Measurements from ENCODE around the gene LDLRAD4.
"Not testable (repeated sequence)": the region's sequence is repeated elsewhere in the genome, so short reads cannot be mapped to it uniquely, and the experiment has no call there.

The LDLRAD4 gene

DNA sequence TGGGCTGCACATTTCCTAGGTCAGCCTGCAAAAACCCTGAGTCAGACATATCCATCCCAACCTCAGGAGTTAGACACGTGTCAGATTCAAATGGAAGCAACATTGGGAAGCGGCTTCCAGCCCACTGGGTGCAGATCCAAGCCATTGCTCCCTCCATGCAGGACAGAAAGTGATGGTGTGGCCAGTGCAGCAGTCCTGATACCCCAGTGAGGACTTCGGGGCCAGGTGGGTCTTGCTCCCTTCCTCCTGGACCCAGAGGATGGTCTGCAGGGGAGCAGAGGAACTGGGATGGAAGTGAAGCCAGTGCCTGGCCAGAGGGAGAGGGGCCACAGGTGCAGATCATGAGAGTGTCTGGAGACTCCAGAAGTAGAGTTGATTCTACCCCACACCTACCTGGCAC is 255.8 kb downstream of the LDLRAD4 start:
- ATAC-seq = no peak
- TF ChIP-seq BACH2 (CRISPR knock-in tag; IDR thresholded peaks at IDR 0.05; ENCODE audit: borderline replicate concordance) (no peak), TCF4 (CRISPR knock-in tag; IDR thresholded peaks at IDR 0.05; ENCODE audit: borderline replicate concordance) (no peak), CSDC2 (CRISPR knock-in tag; IDR thresholded peaks at IDR 0.05) (no peak), ZNF565 (CRISPR knock-in tag; conservative IDR thresholded peaks at IDR 0.05; ENCODE audit: low read depth) (no peak), ARNTL (CRISPR knock-in tag; IDR thresholded peaks at IDR 0.05; ENCODE audit: borderline replicate concordance, low read depth) (no peak), TOX (CRISPR knock-in tag; IDR thresholded peaks at IDR 0.05; ENCODE audit: borderline replicate concordance) (no peak), ZNF70 (CRISPR knock-in tag; IDR thresholded peaks at IDR 0.05) (no peak), GLIS3 (CRISPR knock-in tag; IDR thresholded peaks at IDR 0.05) (no peak), RARB (CRISPR knock-in tag; IDR thresholded peaks at IDR 0.05) (no peak), ZC3H10 (CRISPR knock-in tag; IDR thresholded peaks at IDR 0.05) (no peak), ESRRG (CRISPR knock-in tag; IDR thresholded peaks at IDR 0.05) (no peak), ZNF8 (CRISPR knock-in tag; IDR thresholded peaks at IDR 0.05) (no peak)
- TF ChIP-seq, protein P1, sequence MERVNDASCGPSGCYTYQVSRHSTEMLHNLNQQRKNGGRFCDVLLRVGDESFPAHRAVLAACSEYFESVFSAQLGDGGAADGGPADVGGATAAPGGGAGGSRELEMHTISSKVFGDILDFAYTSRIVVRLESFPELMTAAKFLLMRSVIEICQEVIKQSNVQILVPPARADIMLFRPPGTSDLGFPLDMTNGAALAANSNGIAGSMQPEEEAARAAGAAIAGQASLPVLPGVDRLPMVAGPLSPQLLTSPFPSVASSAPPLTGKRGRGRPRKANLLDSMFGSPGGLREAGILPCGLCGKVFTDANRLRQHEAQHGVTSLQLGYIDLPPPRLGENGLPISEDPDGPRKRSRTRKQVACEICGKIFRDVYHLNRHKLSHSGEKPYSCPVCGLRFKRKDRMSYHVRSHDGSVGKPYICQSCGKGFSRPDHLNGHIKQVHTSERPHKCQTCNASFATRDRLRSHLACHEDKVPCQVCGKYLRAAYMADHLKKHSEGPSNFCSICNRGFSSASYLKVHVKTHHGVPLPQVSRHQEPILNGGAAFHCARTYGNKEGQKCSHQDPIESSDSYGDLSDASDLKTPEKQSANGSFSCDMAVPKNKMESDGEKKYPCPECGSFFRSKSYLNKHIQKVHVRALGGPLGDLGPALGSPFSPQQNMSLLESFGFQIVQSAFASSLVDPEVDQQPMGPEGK (CRISPR knock-in tag; IDR thresholded peaks at IDR 0.05; ENCODE audit: borderline replicate concordance) = no peak
- TF ChIP-seq, protein P2, sequence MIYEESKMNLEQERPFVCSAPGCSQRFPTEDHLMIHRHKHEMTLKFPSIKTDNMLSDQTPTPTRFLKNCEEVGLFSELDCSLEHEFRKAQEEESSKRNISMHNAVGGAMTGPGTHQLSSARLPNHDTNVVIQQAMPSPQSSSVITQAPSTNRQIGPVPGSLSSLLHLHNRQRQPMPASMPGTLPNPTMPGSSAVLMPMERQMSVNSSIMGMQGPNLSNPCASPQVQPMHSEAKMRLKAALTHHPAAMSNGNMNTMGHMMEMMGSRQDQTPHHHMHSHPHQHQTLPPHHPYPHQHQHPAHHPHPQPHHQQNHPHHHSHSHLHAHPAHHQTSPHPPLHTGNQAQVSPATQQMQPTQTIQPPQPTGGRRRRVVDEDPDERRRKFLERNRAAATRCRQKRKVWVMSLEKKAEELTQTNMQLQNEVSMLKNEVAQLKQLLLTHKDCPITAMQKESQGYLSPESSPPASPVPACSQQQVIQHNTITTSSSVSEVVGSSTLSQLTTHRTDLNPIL (CRISPR knock-in tag; IDR thresholded peaks at IDR 0.05; ENCODE audit: low read depth) = no peak
- TF ChIP-seq, protein P3, sequence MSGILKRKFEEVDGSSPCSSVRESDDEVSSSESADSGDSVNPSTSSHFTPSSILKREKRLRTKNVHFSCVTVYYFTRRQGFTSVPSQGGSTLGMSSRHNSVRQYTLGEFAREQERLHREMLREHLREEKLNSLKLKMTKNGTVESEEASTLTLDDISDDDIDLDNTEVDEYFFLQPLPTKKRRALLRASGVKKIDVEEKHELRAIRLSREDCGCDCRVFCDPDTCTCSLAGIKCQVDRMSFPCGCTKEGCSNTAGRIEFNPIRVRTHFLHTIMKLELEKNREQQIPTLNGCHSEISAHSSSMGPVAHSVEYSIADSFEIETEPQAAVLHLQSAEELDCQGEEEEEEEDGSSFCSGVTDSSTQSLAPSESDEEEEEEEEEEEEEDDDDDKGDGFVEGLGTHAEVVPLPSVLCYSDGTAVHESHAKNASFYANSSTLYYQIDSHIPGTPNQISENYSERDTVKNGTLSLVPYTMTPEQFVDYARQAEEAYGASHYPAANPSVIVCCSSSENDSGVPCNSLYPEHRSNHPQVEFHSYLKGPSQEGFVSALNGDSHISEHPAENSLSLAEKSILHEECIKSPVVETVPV (CRISPR knock-in tag; IDR thresholded peaks at IDR 0.05) = no peak
- TF ChIP-seq, protein P4, sequence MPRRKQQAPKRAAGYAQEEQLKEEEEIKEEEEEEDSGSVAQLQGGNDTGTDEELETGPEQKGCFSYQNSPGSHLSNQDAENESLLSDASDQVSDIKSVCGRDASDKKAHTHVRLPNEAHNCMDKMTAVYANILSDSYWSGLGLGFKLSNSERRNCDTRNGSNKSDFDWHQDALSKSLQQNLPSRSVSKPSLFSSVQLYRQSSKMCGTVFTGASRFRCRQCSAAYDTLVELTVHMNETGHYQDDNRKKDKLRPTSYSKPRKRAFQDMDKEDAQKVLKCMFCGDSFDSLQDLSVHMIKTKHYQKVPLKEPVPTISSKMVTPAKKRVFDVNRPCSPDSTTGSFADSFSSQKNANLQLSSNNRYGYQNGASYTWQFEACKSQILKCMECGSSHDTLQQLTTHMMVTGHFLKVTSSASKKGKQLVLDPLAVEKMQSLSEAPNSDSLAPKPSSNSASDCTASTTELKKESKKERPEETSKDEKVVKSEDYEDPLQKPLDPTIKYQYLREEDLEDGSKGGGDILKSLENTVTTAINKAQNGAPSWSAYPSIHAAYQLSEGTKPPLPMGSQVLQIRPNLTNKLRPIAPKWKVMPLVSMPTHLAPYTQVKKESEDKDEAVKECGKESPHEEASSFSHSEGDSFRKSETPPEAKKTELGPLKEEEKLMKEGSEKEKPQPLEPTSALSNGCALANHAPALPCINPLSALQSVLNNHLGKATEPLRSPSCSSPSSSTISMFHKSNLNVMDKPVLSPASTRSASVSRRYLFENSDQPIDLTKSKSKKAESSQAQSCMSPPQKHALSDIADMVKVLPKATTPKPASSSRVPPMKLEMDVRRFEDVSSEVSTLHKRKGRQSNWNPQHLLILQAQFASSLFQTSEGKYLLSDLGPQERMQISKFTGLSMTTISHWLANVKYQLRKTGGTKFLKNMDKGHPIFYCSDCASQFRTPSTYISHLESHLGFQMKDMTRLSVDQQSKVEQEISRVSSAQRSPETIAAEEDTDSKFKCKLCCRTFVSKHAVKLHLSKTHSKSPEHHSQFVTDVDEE (CRISPR knock-in tag; IDR thresholded peaks at IDR 0.05) = no peak

DNA sequence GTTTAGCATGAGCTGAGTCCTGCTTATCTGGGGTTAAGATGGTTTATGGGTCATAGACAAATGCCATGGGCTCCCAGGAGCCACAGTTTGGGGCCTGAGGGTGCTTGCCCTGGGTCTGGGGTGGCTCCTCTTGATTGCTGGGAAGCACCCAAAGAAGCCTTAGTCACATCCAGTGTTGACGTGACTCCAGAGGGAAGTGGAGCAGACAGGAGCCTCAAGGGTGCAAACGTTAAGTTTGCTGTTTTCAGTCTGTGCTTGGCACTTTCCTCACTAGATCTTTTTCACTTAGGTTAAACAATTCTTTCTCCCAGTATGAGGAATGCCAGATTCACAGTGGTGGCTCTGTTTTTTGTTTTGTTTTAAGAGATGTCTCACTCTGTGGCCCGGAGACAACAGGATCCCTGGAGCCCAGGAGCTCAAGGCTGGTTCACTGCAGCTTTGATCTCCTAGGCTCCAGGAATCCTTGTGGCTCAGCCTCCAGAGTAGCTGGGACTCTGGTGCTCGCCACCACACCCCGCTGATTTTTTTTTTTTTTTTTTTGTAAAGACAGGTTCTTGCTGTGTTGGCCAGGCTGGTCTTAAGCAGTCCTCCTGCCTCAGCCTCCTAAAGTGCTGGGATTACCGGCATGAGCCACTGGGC is 256.5 kb downstream of the LDLRAD4 start:
- no peak for ATAC-seq

DNA sequence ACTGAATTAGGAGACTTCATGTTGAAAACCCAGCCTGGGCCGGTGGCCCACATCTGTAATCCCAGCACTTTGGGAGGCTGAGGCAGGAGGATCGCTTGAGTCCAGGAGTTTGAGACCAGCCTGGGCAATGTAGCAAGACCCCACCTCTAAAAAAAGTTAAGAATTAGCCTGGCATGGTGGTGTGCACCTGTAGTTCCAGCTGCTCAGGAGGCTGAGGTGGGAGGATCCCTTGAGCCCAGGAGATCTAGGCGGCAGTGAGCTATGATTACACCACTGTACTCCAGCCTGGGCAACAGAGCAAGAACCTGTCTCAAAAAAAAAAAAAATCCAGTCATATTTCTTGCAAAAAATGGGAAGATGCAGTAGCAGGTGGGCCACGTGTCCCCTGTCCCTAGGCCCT is 257.8 kb downstream of the LDLRAD4 start:
- not testable (repeated sequence) for ATAC-seq

More for the DNA sequence above, 256.5 kb downstream of the LDLRAD4 start:
- TF ChIP-seq, protein P1 (CRISPR knock-in tag; IDR thresholded peaks at IDR 0.05; ENCODE audit: borderline replicate concordance) = no peak
- no peak for TF ChIP-seq ZNF8 (CRISPR knock-in tag; IDR thresholded peaks at IDR 0.05)
- no peak for TF ChIP-seq BACH2 (CRISPR knock-in tag; IDR thresholded peaks at IDR 0.05; ENCODE audit: borderline replicate concordance)
- TF ChIP-seq OSR1 (CRISPR knock-in tag; IDR thresholded peaks at IDR 0.05) = no peak
- TF ChIP-seq GLIS3 (CRISPR knock-in tag; IDR thresholded peaks at IDR 0.05) = no peak
- TF ChIP-seq, protein P4 (CRISPR knock-in tag; IDR thresholded peaks at IDR 0.05) = no peak
- TF ChIP-seq ZFP3 (CRISPR knock-in tag; IDR thresholded peaks at IDR 0.05) = no peak
- no peak for TF ChIP-seq SNAI2 (CRISPR knock-in tag; IDR thresholded peaks at IDR 0.05)
- TF ChIP-seq PPARA (CRISPR knock-in tag; IDR thresholded peaks at IDR 0.05; ENCODE audit: borderline replicate concordance) = no peak
- no peak for TF ChIP-seq RARB (CRISPR knock-in tag; IDR thresholded peaks at IDR 0.05)
- no peak for TF ChIP-seq ZNF565 (CRISPR knock-in tag; conservative IDR thresholded peaks at IDR 0.05; ENCODE audit: low read depth)
- TF ChIP-seq, protein P5, sequence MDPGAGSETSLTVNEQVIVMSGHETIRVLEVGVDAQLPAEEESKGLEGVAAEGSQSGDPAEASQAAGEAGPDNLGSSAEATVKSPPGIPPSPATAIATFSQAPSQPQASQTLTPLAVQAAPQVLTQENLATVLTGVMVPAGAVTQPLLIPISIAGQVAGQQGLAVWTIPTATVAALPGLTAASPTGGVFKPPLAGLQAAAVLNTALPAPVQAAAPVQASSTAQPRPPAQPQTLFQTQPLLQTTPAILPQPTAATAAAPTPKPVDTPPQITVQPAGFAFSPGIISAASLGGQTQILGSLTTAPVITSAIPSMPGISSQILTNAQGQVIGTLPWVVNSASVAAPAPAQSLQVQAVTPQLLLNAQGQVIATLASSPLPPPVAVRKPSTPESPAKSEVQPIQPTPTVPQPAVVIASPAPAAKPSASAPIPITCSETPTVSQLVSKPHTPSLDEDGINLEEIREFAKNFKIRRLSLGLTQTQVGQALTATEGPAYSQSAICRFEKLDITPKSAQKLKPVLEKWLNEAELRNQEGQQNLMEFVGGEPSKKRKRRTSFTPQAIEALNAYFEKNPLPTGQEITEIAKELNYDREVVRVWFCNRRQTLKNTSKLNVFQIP (CRISPR knock-in tag; IDR thresholded peaks at IDR 0.05; ENCODE audit: borderline replicate concordance, low read depth) = no peak

Data from SK-N-SH treated with all-trans-retinoic acid at 6 μM for 48 hours (cell line).